Skin epidermis (tissue), 12 donors: ENCODE data around the gene TLE6.

Source experiments
- H3K27ac ChIP-seq, 21 experiments: fragments of 200-600 bp; sonication (generic) in 11 of 21; one replicate each; pipeline ENCODE4 v1.5.0; 2020; ENCODE audit warnings: mild to moderate bottlenecking in 3 of 21, inconsistent platforms in 2 of 21, moderate library complexity in 2 of 21
- H3K4me3 ChIP-seq, 7 experiments: fragments of 200-600 bp; sonication (generic) in 2 of 7; one replicate each; pipeline ENCODE4 v1.5.0; 2020; ENCODE audit warnings: inconsistent platforms in 2 of 7, mild to moderate bottlenecking in 2 of 7, moderate library complexity in 1 of 7

TLE6 gene

DNA sequence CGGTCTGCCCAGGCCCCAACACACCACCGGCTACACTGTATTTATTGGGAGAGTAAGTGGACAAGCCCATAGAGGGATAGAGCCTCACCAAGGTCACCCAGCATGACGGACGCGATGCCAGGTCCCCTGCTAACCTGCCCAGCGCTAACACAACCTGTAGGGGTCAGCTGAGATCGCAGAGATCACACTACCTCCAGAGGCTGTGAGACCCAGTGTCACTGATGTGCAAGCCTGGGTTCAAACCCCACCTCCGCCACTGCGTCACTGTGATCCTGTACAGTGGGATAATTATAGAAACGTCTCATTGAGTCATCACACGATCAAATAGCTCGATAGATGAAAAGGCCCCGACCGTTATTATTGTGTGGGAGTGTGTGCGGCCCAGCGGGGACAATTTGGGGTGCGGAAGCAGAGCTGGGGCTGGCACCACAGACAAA, 62.3 kb downstream of the TLE6 start:
- H3K4me3 ChIP-seq = no peak overlapping the region
- H3K27ac ChIP-seq = no peak overlapping the region

DNA sequence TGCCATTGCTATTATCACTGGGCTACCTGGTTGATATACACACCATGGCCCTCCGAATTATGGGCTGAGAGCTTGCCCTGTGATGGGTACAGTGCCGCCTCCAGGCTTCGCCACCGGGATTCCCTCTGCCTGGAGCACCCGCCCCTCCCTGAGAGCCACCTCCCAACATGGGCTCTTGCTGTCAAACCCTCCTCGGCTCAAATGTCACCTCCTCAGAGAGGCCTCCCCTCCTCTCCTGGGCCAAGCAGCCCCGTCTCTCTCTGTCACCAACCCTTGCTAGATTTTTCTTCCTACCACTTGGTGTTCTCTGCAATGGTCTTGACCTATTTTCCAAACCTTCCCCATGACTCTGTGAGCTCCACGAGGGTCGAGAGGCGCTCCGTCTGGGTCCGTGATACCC, 64.0 kb downstream of the TLE6 start:
- Histone ChIP-seq H3K4me3 (no peak overlapping the region), H3K27ac (peak overlapping the region in 1 of 21 experiments; percentile 60)

DNA sequence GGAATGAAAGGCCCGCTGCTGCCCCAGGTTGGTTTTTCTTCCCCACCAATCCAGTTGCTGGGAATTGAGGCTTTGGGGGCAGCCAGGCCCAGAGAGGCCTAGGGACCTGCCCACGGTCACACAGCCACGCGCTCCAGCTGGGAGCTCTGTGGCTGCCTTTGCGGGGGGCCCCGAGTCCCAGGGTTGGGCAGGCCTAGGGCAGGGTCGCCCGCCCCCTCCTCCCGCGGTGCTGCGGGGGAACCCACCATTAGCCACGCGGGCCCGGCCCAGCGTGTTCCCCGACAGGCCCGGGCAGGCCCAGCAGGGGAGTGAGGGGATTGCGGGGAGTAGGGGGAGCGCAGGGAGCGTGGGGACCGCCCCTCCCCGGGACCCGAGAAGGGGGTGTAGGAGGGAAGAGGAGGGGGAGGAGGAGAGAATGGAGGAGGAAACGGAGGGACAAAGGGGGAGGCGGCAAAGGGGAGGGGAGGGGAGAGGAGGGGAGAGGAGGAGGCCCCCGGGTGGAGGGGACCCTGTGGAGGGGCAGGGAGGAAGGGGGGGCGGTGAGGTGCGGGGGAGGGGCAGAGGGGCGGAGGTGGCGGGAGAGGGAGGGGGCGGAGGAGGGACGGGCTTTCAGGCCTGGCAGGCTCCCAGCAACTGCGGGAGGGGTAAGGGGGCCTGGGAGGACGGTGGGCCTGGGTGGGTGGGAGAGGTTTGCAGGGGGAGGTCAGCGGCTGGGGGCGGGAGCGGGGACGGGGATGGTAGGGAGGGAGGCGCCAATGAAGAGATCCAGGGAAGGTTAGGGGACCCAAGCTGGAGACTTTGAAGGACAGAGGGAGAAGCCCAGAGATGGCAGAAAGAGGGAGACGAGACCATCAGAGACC, 64.6 kb downstream of the TLE6 start:
- H3K27ac ChIP-seq = peak overlapping the region in 3 of 21 experiments; percentile 16 to 60 (median 60)
- H3K4me3 ChIP-seq = no peak overlapping the region

DNA sequence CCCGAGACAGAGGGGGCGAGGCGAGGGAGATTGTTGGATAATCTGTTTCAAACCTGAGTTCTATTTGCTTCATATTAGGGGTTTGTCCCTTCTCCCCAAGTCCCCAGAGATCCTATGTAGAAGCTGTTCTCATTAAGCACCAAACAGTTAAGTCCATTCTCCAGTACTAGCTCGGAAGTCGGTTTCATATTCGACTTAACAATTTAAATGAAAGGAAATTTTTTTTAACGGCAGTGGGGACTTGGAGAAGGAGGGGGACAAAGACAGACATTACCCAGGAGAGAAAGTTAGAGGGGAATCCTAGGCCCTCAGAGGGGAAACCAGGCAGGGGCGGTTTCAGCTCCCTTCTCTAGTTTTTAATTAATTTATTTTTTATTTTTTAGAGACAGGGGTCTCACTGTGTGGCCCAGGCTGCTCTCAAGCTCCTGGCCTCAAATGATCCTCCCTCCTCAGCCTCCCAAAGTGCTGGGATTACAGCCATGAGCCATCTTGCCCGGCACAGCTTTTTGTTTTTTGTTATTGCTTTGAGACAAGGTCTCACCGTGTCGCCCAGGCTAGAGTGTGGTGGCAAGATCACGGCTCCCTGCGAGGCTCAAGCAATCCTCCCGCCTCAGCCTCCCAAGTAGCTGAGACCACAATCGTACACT, 65.4 kb downstream of the TLE6 start:
- H3K27ac ChIP-seq = peak overlapping the region in 4 of 21 experiments; percentile 16 to 60 (median 60)

More for the DNA sequence above, 65.4 kb downstream of the TLE6 start:
- no peak overlapping the region for H3K4me3 ChIP-seq
